ENCODE data around the gene APH1A. TPM values are rescaled to one million over a fixed set of nuclear protein-coding genes. Genes with fewer than 3 reads are reported as not detected.

The APH1A gene
- total RNA-seq, 4 donors from 2014 or later, result 33.2 to 96.7 (median 68.8) TPM

- Histone ChIP-seq H3K9me3 (no peaks in the 10 kb centered on the region), H3K27me3 (no peaks in the 10 kb centered on the region), H3K4me3 (no peak overlapping the region), H3K4me1 (peaks cover 0 to 3% of the 10 kb centered on the region in 2 donors), H3K27ac (no peak overlapping the region), H3K36me3 (no peaks in the 10 kb centered on the region)
- intact Hi-C loops (cut with DNase I; ENCODE audit: low total_unique reads), result no loop called here
- DNase-seq, result no peak
- TF ChIP-seq POLR2A (IDR thresholded peaks at IDR 0.05), result no peak
- TF ChIP-seq, protein P1, sequence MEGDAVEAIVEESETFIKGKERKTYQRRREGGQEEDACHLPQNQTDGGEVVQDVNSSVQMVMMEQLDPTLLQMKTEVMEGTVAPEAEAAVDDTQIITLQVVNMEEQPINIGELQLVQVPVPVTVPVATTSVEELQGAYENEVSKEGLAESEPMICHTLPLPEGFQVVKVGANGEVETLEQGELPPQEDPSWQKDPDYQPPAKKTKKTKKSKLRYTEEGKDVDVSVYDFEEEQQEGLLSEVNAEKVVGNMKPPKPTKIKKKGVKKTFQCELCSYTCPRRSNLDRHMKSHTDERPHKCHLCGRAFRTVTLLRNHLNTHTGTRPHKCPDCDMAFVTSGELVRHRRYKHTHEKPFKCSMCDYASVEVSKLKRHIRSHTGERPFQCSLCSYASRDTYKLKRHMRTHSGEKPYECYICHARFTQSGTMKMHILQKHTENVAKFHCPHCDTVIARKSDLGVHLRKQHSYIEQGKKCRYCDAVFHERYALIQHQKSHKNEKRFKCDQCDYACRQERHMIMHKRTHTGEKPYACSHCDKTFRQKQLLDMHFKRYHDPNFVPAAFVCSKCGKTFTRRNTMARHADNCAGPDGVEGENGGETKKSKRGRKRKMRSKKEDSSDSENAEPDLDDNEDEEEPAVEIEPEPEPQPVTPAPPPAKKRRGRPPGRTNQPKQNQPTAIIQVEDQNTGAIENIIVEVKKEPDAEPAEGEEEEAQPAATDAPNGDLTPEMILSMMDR (IDR thresholded peaks at IDR 0.05), result no peak
These were observed 19.6 kb upstream of the APH1A start for GRCh38 chr1:150288382-150288781.

DNA sequence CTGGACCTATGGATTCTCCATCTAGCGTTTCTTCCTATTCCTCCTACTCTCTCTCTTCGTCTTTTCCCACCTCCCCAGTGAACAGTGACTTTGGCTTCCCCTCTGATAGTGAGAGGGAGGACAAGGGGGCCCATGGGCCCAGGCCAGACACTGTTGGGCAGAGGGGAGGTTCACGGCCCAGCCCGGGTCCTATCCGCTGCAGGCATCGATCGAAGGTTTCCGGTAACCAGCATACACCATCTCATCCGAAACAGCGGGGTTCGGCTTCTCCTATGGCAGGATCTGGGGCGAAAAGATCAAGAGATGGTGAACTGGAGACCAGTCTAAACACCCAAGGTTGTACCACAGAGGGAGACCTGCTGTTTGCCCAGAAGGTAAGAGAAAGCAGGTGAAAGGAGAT is 14.4 kb upstream of the APH1A start:
- H3K4me1 ChIP-seq, result no peaks in the 10 kb centered on the region
- intact Hi-C loops (cut with DNase I; ENCODE audit: low total_unique reads), result no loop called here
- no peak for TF ChIP-seq POLR2A (IDR thresholded peaks at IDR 0.05)
- TF ChIP-seq, protein P1 (IDR thresholded peaks at IDR 0.05), result no peak
- H3K27ac ChIP-seq, result peak overlapping the region; percentile 85 to 92
- peak overlapping the region; percentile 40 to 52 for H3K4me3 ChIP-seq
- no peaks in the 10 kb centered on the region for H3K27me3 ChIP-seq
- no peaks in the 10 kb centered on the region for H3K9me3 ChIP-seq
- no peak for DNase-seq
- H3K36me3 ChIP-seq, result no peaks in the 10 kb centered on the region

- TF ChIP-seq, protein P1 (IDR thresholded peaks at IDR 0.05), result no peak
- peak in 1 of 2 donors; percentile 9 for TF ChIP-seq POLR2A (IDR thresholded peaks at IDR 0.05)
These were observed 13.7 kb upstream of the APH1A start for GRCh38 chr1:150282558-150282958.

DNA sequence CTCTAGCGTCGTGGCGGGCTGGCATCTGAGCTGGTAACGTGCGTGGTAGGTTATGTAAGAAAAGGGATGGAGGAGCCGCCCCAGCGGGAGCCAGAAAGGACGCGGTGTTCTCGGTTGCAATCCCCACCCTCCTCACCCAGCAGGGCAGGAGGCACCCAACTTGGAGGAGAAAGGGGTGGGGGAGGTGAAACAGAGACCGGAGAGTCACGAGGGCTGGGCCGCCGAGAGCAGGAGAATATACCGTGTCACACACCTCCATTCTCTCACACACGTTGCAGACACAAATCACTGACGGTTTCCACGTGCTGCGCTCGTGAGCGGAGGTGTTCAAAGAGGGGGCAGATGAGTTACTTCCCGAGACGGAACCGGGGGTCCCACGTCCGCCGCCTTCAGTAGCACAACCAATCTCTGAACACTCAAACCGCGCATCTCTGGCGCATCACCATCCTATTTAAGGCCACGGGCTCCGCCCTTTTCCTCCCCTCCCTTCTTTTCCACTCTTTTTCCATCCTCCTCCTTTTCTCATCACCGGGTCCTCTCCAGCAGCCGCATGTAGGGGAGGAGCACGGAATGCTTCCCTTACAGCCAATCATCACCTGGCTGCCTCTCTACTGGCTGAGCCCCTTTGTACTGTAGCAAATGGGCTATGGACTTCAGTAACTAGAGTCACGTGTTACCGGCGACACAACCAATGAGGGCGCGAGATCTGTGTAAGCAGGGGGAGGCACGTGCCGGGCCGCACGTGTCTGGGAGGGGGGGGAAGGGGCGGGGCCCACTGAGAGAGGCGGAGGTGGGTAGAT is 13.1 kb upstream of the APH1A start, which contains the start of gene CIART:
CIART (plus strand) TSS at position 797 of the 800 bp plus-strand sequence. CDS start 714 bp downstream, outside the sequence.
- Histone ChIP-seq H3K4me3 (peak within 1 kb of the TSS; percentile 40 to 52), H3K9me3 (no peaks in the 10 kb centered on the region), H3K36me3 (no peaks in the 10 kb centered on the region), H3K4me1 (no peaks in the 10 kb centered on the region), H3K27ac (peak within 1 kb of the TSS; percentile 85 to 92), H3K27me3 (no peaks in the 10 kb centered on the region)
- TF ChIP-seq, protein P1 (IDR thresholded peaks at IDR 0.05), result peak in 1 of 4 experiments; percentile 4
- peak; percentile 42 to 45 for TF ChIP-seq POLR2A (IDR thresholded peaks at IDR 0.05)
- intact Hi-C loops (cut with DNase I; ENCODE audit: low total_unique reads), result no loop called here
- DNase-seq, result peak; percentile 92 to 97

More at GRCh38 chr1:150282558-150282958, 13.7 kb upstream of the APH1A start:
- intact Hi-C loops (cut with DNase I; ENCODE audit: low total_unique reads), result no loop called here
- Histone ChIP-seq H3K4me3 (peak overlapping the region; percentile 40 to 52), H3K27me3 (no peaks in the 10 kb centered on the region), H3K27ac (peak overlapping the region; percentile 85 to 92), H3K4me1 (no peaks in the 10 kb centered on the region), H3K36me3 (no peaks in the 10 kb centered on the region), H3K9me3 (no peaks in the 10 kb centered on the region)
- no peak for DNase-seq

- no peaks in the 10 kb centered on the region for H3K36me3 ChIP-seq
- no peak for TF ChIP-seq POLR2A (IDR thresholded peaks at IDR 0.05)
- TF ChIP-seq, protein P1 (IDR thresholded peaks at IDR 0.05), result peak; percentile 65 to 74 (median 72)
- H3K27ac ChIP-seq, result peak overlapping the region; percentile 85 to 92
- H3K4me1 ChIP-seq, result no peaks in the 10 kb centered on the region
- no peaks in the 10 kb centered on the region for H3K9me3 ChIP-seq
- peak; percentile 74 to 83 for DNase-seq
- H3K27me3 ChIP-seq, result no peaks in the 10 kb centered on the region
- intact Hi-C loops (cut with DNase I; ENCODE audit: low total_unique reads), result no loop called here
- H3K4me3 ChIP-seq, result peak overlapping the region; percentile 40 to 52
These were observed 12.5 kb upstream of the APH1A start for GRCh38 chr1:150281221-150281757.

Measured in uterus (tissue), 4 donors.